GM18517 (cell line): ENCODE measurements around the gene FARP1.

Source experiments
- ATAC-seq: cut with Tn5 transposase; IDR thresholded peaks from one replicate; pipeline ENCODE4 v1.9.1; 2021; ENCODE audit warnings: mild to moderate bottlenecking, moderate library complexity; ENCODE audit not compliant: unreplicated experiment

The FARP1 gene

DNA sequence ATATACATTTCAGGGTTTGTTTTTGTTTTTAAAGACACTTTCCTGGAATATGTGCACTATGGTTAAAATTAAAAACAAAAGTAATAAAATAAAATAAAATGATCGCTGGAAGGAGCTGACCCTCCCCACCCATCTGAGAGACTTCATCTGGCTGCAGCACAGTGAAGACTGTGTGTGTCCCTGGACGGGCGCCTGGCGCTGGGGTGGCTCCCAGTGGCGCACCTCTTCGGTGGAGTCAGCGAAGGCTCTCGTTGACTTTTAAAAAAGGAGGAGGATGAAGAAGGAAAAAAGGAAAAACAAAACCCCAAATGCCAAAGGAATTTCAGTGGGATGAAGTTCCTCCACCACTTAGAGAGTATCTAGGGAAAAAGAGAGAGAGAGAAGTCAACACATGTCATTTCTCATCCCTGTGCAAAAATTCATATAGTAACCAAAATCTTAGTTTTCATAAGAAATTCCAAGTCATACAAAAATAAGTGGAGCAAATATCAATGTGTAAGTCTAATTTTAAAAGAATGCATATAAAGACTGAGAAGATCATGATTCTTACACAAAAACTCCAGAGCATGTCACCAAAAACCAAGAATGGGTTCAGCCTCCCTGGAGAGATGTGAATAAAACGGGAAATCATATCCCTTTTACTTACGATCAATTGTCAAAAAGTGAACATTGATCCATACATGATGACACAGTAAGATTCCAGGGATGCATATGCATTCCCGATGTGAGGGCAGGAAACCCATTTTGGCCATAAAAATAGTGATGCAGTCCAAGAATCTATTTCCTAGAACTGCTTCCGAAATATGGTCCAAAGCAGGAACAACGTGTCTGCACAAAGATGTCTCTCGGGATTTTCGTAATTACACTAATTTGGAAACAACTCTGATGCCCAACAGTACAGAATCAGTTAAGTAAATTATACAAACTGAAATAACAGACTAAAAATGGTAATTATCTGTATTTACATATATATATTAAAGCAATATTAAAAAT lies 310.3 kb downstream of the FARP1 start:
- ATAC-seq: no peak

DNA sequence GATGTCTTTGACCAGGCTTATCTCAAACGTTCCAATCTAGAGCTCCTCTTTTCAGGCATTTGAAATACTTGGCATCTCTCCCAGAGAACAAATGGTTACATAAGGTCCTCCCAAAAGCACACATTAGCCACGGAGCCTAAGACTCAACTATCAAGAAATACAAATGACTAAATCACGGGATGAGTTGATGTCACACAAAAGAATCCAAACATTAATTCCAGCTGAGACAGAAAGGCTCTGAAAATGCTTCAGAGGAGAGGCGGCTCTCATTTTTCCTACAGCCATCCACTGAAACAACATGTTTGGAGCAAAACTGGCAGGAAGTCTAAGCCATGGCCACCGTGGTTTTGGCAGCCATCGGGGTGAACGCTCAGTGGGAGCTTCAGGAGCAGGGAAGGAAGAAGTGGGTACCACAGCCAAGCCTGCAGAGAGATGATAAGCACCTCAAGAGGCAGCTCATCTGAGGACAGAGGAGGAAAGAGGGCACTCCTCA lies 311.5 kb downstream of the FARP1 start:
- no peak for ATAC-seq

DNA sequence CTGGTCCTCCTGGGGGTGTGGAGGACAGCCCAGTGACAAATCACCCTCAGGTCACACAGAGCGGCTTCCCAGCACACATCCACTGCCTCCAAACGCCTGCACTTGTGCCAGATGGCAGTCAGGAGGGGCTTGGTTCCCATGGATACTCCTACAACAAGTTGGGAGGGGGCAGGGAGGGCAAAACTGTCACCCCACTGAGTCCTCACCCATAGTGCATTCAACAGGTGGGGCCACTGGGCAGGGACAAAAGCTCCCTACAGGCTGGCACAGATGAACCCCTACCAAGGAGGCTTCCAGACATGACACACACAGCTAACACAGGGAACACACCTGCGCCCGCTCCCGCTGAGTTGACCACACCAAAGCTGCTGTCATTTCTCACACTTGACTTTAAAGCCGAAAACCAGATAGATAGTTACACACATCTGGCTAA lies 313.5 kb downstream of the FARP1 start:
- ATAC-seq: no peak

DNA sequence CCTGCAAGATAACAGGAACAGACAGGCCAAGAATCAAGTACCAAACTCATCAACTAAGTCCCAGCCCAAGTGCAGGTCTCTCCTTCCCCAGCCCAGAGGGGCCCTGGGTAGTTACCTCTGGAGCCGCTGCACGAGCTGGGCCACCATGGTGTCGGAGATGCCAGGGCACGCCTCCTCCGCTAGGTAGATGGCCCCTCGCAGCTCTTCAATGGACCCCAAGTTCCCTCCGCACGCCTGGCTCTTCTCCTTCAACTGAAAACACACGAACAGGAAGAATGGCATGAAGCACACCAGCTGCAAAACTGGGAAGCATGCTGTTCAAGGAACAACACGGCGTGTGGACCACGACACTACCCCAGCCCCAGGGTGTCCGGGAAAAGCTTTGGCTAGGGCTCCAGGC lies 314.2 kb downstream of the FARP1 start:
- ATAC-seq: no peak

DNA sequence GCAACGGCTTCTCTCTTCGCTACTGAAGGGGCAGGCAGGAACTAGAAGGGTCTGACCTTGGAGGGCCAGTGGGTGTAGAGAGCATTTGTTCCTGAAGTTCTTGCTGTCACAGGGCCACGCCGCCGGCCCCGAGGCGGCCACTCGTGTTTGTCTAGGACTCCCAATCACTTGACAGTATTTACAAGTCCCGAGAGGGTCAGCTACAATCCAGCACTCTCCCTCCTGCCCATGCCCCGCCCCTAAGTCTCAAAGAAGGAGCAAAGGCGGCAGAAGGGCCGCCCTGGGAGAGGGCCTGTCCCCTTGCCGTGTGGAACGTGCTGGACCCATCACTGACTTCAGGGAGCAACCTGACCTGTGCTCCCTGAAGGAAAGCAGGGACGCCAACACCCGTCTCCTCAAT lies 315.5 kb downstream of the FARP1 start:
- ATAC-seq: no peak

DNA sequence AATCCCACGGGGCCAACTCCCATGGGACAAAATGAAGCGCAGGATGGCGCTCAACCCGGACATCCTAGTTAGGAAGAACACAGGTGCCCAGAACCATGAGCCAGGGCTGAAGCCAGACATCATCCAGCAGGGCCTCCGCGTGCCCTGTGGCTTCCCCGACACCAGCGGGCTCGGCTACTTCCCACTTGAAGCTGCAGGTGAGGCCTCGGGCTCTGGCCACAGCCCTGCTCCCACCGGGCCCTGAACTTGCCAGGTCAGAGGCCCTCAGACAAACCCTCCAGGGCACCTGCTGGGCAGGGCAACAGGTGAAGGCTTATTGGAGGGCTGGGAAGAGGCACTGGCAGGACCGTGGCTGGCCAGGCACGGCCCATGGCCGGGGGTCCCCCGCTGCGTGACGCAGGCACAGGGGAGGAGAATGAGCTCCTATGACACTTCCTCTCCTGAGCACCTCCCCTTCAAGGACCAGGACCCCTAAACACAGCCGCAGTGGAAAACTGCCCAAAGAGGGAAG lies 316.3 kb downstream of the FARP1 start:
- no peak for ATAC-seq

DNA sequence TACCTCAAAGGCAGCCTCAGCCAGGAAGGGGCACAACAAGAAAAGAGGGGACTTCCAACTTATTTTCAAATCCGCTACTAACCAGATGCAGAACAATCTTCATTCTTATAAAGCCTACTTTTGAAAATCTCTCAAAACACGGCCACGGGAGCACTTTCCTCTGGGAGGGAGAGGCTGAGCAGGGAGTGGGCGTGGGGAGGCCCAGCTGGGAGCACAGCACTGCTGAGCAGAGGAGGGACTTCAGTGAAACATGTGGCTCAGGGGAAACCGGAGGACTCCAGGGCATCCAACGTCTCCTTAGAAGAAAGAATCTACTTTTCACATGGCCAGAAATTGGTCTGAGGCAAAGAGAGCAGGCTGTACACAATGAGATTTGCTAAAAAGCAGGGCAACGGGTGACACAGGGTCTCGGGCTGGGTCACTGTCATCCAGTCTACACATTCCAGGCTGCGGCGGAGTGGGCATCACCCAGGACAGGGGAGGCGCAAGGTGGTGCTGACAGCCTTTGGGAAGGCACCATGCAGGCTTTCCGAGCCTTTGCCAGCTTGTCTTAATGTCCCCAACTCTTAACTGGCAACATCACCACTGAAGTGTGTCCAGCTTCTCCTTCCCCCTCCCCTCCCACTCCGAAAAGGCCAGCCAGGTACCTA lies 317.0 kb downstream of the FARP1 start:
- no peak for ATAC-seq

DNA sequence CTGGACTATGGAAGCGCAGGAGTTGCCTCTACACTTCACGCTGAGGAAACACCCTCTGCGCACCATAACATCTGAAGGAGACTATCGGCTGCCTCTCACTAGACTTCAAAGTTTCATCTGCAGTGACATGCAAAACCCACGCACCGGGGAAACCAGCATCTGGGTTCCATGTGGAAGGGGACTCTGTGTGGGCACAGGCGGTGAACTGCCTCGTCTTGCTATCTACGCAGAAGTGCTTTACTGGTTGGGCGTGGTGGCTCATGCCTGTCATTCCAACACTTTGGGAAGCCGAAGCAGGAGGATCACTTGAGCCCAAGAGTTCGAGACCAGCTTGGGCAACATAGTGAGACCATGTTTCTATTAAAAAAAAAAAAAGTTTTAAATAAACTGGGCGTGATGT lies 317.6 kb downstream of the FARP1 start:
- ATAC-seq: no peak

DNA sequence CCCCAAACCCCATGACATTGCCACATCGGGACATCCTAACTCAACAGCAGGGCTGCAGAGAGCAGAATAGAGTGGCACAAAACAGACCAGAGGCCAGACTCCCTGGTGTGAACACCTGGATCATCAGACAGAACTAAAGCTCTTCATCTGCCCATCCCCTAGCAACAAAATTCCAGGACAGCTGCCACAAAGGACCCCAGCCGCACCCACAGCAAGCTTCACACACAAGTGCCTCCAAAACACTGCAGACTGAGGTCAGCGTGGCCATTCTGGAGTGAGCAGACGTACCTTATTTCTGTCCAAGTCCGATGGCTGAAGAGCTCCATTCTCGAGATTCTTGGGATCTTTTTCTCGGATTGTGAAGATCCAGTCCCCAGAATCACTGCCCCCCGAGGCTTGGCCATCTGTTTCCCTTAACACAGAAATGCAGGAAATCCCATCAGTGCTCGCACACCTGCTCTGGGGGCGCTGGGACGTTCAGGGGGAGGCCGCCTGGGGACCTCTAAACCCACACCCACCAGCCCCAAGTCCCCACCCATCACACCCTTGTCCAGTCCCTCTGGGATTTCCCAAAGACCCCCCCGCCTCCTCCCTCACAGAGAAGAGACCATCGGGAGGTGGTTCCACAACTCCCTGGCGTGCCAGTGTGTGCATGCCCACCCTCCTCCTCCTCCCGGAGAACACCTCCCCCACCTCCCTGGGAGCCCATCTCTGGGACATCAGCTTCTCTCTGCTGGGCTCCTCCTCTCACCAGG lies 318.8 kb downstream of the FARP1 start:
- no peak for ATAC-seq

DNA sequence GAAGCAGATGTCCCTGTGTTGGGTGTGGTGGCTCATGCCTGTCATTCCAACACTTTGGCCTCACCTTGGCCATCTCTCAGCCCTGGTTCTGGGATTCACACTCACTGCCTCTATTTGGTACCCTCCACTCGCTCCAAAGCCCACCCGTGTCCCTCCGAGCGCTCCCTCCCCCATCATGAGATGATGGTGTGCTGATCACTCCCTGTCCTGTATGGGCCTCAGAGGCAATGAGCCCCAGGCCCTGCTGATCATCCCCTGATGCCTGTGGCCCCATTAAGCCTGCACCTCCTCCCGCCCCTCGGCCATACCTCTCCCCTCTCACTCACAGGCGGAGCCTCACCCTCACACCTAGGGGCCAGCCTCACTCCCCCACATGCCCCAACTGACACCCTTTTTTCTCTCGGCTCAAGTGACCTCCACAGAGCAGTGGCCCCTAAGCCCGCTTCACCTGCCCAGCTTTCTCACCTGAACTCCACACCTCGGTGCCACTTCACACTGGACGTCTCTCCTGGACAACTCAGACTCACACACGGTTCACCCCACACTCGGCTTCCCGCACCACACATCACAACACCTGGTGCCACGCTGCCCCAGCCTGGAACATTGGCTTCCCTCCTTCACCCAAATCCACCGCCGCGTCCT lies 319.5 kb downstream of the FARP1 start:
- ATAC-seq: no peak

DNA sequence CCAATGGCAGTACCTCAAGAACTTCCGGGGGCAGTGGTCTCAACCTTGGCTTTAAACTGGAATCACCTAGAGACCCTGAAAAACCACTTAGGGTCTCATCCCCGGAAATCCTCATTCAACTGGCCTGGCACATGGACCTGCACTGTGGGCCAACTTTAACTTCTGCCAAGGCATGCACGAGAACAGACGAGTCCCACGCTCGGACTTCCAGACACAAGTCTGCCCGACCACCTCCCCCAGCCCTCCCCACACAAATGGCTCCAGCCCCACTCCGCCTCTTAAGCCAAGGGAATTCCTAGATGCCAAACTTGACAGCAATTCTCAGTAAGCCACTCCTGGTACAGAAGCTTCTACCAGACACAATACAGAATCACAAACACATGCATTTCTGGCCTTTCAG lies 320.1 kb downstream of the FARP1 start:
- ATAC-seq: no peak

DNA sequence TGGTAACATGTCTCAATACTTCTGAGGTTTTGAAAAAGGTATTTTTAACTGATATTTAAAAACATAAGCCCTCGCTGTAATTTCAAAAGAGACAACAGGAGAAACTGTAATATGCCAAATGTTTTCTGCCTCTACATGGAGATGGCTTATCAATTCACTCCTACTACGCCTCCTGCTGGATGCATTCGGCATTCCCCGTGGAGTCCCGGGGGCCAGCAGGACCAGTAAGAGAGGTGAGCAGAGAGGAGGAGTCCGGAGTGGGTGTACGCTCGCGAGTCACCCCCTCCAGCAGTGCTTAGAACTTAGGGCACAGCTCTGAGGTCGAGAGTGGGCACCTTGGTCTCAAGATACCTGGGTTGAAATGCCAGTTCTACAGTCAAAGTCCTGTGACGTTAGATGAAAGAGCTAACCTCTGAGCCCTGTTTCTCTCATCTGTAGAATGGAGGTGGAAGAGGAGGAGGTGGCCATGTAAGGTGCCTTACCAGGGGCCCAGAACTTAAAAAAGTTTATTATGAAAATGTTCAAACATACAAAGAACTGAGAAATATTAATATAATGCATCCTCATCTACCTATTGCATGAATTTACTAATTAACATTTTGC lies 323.8 kb downstream of the FARP1 start:
- ATAC-seq: no peak

DNA sequence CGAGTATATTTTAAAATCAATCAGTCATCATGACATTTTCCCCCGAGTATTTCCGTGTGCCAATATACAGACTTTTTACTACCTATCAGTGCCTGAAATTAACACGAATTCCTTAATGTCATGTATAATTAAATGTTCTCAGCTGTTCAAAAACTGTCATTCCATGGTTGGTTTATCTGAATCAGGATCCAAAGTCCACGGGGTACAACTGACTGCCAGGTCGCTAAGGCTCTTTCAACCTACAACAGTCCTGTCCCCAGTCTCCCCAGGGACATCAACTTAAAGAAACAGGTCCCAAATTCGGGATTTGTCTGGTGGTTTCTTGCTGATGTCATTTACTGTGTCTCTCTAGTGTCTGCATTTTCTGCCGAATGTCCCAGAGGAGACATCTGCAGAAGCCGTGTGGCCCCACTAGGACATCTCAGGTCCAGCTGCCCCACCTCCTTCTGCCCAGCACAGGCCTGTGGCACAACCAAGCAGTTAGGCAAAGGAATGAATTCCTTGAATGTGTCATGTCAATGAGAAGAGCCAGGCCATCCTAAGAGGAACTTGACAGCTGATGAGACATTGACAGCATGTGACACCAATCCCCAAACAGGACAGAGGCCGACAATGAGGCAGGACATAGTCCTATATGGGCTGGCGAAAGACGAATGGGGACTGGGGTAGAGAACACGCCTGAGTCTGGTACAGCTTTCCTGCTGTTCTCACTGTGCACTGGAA lies 324.5 kb downstream of the FARP1 start:
- ATAC-seq: no peak

DNA sequence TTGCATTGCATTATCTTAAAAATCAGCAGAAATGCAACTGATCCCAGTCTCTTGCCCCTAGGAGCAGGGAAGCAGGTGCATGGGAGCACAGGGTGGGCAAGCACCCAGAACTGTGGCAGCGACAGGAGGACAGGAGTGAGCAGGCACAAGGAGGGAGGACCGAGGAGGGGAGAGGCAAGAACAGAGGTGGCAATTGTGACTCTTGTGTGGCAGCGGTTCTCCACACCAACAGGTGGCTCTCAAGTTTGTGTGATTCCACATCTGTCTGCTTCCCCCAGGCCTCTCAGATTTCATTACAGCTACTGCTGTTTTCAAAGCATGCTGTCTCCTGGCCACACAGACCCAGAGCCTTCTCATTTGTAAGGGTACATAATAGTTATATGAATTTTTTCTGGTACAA lies 325.5 kb downstream of the FARP1 start:
- ATAC-seq: no peak

DNA sequence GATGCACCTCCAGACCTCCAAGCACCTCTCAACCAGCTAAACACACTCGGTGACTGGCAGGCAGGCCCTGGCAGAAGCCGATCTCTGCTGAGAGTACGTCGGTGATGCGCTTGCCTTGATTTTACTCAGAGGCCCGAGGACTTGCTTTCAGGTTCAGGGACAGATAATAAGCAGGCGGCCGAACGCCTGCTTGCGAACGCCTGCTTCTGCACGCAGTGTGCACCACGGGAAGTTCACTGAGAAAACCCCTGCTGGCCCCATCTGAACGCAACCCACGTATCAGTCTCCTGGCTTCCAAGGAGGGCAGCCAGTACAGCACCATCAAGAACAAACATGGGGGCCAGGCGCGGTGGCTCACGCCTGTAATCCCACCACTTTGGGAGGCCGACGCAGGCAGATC lies 326.0 kb downstream of the FARP1 start:
- no peak for ATAC-seq

DNA sequence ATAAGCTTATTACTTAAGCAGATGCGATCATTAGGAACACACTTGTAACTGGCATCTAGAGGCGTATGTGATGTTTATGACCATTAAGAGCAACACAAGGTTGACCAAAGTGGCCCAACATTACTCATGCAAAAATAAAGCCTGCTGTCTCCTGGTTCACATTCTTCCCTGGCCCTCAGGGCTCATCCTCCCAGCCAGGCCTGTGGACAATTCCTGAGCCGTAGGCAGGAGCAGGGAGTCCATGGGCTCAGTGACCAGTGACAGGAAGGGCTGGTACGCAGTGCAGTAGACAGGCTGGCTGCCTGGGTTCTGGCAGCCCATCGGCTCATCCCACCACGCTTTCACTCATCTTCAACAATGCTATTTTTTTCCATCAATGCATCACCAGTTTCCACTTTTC lies 328.0 kb downstream of the FARP1 start:
- ATAC-seq: no peak

DNA sequence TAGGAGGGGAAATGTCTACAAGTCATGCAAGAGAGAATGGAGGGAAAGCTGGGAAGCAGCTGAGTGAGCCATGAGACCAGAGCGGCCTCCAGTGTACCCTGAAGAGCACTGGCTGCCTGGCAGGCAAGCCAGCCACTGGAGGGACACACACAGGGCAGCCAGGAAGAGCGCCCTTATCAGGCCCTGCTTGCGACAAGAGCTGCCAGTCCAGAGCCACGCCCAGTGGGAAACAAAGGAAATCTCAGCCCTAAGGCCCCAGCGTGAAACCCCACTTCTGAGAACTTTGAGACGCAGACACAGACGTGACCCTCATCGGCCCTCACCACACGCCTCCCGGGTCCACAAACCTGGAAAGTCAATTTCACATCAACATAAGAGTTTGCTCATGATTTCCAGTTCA lies 329.0 kb downstream of the FARP1 start:
- no peak for ATAC-seq

DNA sequence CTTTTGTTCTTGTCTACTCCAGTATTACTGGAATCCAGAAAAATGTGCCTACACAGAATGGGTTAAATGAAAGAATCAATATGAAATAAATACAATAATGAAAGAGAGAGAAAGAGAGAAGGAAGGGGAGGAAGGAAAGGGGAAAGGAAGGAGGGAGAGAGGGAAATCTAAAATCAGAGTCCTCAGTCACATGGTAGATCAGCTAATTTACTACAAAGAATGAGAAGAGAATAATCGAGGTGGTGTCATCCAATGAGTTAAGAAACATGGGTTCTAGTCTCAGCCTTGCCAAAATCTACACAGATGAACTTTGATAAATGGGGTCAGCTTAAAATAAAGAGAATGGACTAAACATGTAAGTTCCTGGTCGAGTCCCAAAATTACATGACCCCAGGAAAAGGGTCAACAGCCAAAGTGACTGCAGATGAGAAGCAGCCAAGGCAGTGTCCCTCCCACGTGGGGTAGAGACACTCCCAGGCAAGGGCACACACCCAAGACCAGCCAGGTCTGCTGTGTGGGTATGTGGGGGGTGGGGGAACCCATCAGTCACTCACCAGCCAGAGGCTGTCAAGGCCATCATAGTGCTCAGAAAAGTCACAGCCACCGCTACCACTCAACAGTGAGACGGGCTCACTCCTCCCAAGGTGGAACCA lies 330.4 kb downstream of the FARP1 start:
- ATAC-seq: no peak

DNA sequence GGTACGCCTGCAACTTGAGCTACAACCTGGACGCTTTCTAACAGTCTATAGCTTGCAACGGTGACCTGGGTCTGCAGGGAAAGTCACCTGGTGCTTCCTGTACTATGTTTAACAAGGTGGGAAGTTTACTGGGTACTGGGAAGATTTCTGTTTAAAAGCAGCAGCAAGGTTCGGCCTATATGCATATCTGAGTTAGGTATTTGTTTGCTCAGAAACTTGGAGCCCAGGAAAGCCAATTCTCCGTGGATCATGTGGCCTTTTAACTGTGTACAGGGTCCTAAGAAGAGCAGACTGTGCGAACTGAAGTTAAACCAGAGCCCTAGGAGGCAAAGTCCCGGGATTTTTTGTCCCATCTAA lies 330.9 kb downstream of the FARP1 start:
- no peak for ATAC-seq
